Jurkat, Clone E6-1 (cell line): ENCODE results near the gene TMEM252. TPM values are rescaled to one million over a fixed set of nuclear protein-coding genes. Genes with fewer than 3 reads are reported as not detected.

ENCODE experiments used
- DNase-seq: peaks from one replicate; pipeline ENCODE4 v3.0.0-alpha.2; 2011; ENCODE audit warnings: low read depth, low spot score
- H3K4me3 ChIP-seq: 2 replicates; pipeline ENCODE4 v1.5.1; 2011; ENCODE audit warnings: mild to moderate bottlenecking, low read length, control low read depth, moderate library complexity
- polyA plus RNA-seq: library from polyadenylated mRNA; unstranded; fragments of >200 nt; gene quantifications from one replicate; pipeline ENCODE4 v1.2.1, GENCODE V29; 2012; ENCODE audit warnings: missing spikeins; ENCODE audit not compliant: insufficient read length, insufficient read depth

TMEM252 gene
- polyA plus RNA-seq: not detected

DNA sequence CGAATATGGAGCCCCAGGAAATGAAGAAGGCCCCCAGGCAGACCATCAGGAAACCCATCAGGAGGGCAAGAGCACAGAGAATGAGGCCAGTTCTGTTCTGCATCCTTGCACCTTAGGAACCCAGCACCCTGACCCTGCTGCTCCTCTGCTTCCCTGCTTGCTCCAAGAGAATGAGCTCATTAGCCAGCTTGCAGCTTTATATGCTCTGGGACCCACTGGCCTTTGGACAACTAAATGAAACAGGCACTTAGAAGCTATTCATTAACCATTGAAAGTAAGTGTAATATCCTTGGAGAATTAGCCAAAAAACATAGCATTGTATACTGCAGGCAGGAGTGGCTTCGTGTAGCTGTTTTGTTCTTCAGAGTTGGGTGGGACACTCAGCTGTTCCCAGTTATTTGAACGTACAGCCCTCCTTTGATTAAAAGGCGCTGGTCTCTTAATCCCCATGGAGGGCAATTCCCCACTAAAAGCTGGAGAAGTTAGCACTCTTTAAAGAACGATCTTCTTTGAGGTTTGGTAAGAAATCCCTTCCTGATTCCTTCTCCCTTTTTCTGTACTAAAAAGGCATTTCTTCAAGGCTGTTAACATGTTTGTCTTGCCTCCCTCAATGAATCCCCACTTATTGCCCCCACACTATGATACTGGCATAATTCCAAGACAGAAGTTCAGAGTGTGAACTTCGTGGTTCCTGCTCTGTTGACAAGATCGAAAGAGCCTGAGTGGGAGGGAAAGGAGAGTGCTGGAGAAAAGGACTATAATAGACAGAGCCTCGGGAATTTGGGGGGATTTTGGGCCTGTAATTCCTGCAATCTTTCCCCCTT, at the start of gene TMEM252:
TSS of gene TMEM252 (minus strand) at position 172 of the 824 bp plus-strand sequence. CDS start at position 103, 69 bp downstream.
- no peak within 1 kb of the TSS for H3K4me3 ChIP-seq
- no peak for DNase-seq

DNA sequence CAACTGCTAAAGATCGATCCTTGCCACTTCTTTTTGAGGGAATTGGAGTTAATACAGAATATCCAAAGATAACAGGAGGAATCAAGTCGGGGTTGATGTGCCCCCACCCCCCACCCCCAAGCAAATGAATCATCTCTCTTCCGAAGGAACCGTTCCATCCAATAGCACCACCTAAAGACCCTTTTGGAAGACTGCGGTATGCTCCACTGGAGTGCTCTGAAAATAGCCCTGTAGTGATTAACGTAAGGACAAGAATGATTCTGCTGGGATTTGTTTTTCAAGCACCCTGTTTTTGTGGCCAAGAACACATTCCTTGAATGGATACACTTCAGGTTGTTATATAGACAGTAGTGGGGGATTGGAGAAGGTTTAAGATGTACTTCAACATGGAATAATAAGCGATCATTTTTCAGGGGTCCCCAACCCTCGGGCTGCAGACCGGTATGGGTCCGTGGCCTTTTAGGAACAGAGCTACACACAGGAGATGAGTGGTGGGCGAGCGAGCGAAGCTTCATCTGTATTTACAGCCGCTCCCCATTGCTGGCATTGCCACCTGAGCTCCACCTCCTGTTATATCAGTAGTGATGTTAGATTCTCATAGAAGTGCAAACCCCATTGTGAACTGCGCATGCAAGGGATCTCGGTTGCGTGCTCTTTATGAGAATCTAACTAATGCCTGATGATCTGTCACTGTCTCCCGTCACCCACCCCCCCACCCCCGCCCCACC, 44.5 kb upstream of the TMEM252 start:
- DNase-seq: no peak
- no peak overlapping the region for H3K4me3 ChIP-seq

DNA sequence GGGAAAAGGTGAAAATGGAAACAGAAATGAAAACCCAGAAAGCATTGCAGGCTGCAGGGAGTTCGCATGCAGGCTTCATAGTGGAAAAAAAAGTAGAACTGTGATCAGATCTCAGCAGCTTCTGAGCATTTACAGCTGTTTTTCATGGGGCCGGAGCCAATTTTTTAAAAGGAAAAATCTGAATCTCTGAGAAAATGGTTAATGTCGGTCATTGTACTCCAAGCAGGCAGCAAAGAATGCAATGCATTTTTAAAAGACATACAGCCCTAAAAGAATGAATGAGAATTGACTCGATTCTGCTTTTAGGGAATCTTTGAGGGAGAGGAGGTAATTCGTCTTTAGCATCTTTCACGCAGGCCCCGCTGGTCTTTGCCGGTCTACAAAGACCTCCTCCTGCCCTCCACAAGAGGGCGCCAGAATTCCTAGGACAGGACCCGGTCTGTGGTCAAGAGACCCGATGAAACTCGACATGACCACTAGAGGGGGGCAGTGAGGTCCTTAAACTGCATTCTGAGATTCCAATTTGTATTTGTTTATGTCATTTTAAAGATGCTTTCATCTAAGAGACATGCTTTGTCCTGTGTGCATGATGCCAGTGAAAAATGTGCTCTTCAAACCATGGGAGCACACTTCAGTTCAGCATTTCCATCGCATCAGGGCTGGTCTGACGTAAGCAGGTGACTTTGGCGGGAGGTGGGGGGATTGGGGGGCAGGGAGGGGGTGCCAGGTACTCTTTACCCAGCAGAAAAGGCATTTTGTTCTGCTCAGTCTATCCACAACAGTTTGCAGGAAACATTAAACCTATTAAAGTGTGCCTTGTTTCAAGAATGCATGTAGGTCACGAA, 43.7 kb upstream of the TMEM252 start:
- DNase-seq: peak; percentile 81
- H3K4me3 ChIP-seq: no peak overlapping the region

GRCh38 chr9:68581696-68582095, 41.0 kb upstream of the TMEM252 start:
- no peak overlapping the region for H3K4me3 ChIP-seq
- no peak for DNase-seq

DNA sequence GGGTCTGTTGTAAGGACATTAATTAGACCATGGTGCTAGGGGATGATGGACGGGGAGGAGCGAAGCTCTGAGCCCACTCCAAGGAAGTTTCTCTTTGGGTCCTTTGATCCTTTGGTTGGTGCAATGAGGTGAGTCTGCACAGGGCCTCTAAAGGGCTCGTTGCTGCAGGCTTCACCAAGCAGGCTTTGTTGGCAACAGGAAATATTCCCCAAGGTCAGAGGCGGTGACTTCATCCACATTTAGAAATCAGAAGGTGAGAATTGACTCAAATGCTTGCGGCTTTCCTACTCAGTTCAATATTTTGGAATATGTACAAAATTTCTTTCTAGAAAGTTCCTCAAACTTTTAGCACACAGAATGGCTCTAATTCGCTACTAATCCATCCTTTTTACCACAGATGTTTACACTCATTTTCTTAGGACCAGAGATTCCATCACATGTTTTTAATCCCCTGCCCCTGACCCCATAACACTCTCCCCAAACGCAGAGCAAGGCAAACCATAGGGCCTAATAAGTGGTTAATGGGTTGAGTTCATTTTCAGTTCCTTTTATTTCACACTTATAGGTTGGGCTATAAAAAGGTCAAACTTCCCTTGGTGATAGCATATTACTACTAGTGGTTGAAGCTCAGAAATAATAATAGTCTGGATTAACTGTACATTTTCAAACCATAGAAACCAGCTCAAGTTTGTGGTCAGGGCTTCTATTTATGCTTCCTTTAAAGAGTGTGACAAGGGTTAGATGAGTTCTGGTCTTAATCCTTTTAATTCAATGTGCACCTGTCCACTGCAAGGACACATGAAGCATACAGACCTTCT, 37.3 kb upstream of the TMEM252 start:
- no peak for DNase-seq
- H3K4me3 ChIP-seq: no peak overlapping the region

DNA sequence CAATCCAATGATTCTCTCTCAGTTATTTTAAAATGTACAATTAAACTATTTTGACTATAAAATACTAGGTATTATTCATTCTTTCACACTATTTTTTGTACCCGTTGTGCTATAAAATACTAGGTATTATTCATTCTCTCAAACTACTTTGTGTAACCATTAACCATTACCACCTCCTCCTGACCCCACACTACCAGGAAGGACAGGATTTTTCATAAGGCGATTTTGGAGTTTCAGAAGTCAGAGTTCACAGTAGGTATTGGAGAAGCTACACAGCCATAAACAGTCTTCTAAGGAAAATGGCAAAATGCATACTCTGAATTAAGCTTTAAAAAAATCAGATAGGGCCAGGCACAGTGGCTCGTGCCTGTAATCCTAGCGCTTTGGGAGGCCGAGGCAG, 35.1 kb upstream of the TMEM252 start:
- DNase-seq: no peak
- no peak overlapping the region for H3K4me3 ChIP-seq

- DNase-seq: no peak
- no peak overlapping the region for H3K4me3 ChIP-seq
These were observed 33.5 kb upstream of the TMEM252 start for GRCh38 chr9:68574150-68574549.

- no peak for DNase-seq
- no peak overlapping the region for H3K4me3 ChIP-seq
These were observed 26.9 kb upstream of the TMEM252 start for GRCh38 chr9:68567565-68567964.

DNA sequence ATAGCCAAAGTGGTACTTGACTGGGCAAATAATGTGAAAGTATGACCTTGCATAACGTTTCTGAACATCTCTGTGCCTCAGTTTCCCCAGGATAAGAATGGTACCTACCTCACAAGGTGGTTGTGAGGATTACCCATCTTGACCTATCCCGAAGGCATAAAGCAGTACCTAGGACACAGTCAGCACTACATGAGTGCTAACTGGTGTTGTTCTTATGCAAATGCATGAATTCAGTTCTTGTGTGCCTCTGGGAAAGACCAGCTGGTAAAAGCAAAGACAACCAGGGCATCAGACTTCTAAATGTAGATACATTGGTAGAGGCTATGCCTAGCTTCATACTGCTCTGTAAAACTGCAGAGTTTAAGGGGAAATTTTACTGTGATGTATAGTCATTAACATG, 21.8 kb upstream of the TMEM252 start:
- DNase-seq: no peak
- H3K4me3 ChIP-seq: no peak overlapping the region

GRCh38 chr9:68560071-68560844, 19.6 kb upstream of the TMEM252 start:
- peak; percentile 32 for DNase-seq
- H3K4me3 ChIP-seq: no peak overlapping the region

GRCh38 chr9:68558545-68558944, 17.9 kb upstream of the TMEM252 start:
- H3K4me3 ChIP-seq: no peak overlapping the region
- no peak for DNase-seq

DNA sequence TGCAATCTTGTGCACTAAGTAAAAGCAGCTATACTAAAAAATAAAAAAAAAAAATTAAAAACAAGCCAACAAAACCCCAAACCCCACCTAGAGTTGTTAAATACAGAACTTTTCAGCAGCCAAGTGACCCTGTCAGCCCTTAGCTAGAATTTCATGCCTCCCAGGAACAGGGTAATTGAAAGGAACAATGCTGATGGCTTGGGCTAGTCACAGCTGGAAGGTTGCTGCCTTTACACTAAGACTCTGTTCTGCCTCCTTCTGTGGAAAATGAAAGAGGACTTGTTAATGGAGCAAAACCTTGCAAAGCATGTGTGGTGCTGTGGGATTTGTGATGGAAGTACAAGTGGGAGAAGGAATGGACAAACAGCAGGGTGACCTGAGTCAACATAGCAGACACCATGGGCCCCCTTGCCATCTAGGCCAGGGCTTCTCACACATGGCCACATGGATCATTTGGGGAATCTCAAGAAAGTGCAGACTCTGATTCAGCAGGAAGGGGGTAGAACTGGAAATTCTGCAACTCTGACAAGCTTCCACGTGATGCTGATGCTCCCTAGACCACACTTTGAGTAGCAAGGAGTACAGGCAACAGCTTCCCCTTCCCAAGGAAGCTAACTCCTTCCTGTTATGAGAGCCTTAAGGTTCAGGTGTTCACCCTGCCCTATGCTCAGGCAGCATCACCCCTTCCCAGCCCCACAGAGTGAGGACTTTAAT, 14.9 kb upstream of the TMEM252 start:
- no peak overlapping the region for H3K4me3 ChIP-seq
- DNase-seq: no peak

- no peak overlapping the region for H3K4me3 ChIP-seq
- DNase-seq: no peak
These were observed 12.2 kb upstream of the TMEM252 start for GRCh38 chr9:68552700-68553476.

- no peak overlapping the region for H3K4me3 ChIP-seq
- DNase-seq: no peak
These were observed 10.5 kb upstream of the TMEM252 start for GRCh38 chr9:68551191-68551590.

DNA sequence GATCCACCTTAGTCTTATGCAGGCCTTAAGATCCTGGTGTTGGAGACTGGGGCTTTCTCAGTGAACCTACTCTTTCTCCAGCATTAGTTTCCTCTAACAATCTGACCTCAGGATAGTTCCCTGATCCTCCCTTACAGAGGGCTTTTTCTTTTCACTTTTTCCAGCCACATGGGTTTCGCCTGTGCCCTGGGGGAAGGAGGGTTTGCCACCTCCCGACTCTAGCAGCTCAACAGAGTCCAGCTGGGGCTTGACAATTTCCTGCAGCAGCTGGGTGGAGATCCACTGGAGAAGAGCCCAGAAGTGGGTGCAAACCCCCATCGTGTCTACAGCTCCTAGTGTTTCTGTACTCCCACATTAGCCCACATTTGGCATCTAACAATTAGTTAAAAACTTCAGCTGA, 7.6 kb upstream of the TMEM252 start:
- no peak for DNase-seq
- no peak overlapping the region for H3K4me3 ChIP-seq

DNA sequence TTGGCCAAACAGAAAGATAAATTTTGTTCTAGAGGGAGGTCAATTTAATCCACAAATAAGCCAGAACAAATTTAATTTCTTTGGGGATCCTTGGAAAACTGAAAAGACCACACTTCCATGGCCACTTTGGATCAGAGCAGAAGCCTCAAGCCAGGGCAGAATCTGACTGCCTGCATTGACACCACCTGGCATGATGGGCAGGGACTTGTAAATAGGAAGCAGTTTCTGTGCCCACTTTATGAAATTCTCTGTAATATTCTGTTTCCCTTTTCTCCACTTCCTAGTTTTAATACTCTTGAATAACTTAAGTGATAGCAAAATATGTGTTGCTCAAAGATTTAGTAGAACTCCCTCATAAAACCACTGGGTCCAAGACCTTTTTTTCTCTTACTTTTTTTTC, 6.7 kb upstream of the TMEM252 start:
- no peak for DNase-seq
- no peak overlapping the region for H3K4me3 ChIP-seq
